Esophagus muscularis mucosa (tissue), 3 donors: ENCODE results near the gene RRH.

ENCODE experiments used
- POLR2A ChIP-seq: fragments of 450-650 bp; IDR thresholded peaks from one replicate; pipeline ENCODE4 v1.6.1; 2017; ENCODE audit warnings: antibody characterized with exemption, moderate library complexity, mild to moderate bottlenecking, low read depth
- POLR2AphosphoS5 ChIP-seq, 2 donors: sonication (generic); formaldehyde crosslinking; IDR thresholded peaks; one replicate each; pipeline ENCODE4 v1.6.1; 2017; ENCODE audit warnings: antibody characterized with exemption in 2 of 2
- TF ChIP-seq, protein P1 (sequence below), 3 experiments: fragments of 200-600 bp in 2 of 3; fragments of 450-650 bp in 1 of 3; sonication (generic) in 2 of 3; IDR thresholded peaks; one replicate each; pipeline ENCODE4 v1.5.1; 2017 to 2019; ENCODE audit warnings: antibody characterized with exemption in 3 of 3, mild to moderate bottlenecking in 2 of 3, moderate library complexity in 1 of 3

GRCh38 chr4:109887071-109887470 is 59.3 kb downstream of the RRH start:
- TF ChIP-seq, protein P1, sequence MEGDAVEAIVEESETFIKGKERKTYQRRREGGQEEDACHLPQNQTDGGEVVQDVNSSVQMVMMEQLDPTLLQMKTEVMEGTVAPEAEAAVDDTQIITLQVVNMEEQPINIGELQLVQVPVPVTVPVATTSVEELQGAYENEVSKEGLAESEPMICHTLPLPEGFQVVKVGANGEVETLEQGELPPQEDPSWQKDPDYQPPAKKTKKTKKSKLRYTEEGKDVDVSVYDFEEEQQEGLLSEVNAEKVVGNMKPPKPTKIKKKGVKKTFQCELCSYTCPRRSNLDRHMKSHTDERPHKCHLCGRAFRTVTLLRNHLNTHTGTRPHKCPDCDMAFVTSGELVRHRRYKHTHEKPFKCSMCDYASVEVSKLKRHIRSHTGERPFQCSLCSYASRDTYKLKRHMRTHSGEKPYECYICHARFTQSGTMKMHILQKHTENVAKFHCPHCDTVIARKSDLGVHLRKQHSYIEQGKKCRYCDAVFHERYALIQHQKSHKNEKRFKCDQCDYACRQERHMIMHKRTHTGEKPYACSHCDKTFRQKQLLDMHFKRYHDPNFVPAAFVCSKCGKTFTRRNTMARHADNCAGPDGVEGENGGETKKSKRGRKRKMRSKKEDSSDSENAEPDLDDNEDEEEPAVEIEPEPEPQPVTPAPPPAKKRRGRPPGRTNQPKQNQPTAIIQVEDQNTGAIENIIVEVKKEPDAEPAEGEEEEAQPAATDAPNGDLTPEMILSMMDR (IDR thresholded peaks at IDR 0.05) = no peak
- TF ChIP-seq POLR2A (no peak), POLR2AphosphoS5 (IDR thresholded peaks at IDR 0.05) (no peak)
